ENCODE results near the gene CCT2. TPM values are rescaled to one million over a fixed set of nuclear protein-coding genes. Genes with fewer than 3 reads are reported as not detected.
A peak's percentile ranks its signal among the peaks of the same experiment; 100 is the strongest.

CCT2 gene
- total and polyA plus RNA-seq, 9 of the 15 experiments (the other 6 are each of a cell fraction or from before 2014, with no cell fraction given) = 341 to 738 (median 490) TPM

DNA sequence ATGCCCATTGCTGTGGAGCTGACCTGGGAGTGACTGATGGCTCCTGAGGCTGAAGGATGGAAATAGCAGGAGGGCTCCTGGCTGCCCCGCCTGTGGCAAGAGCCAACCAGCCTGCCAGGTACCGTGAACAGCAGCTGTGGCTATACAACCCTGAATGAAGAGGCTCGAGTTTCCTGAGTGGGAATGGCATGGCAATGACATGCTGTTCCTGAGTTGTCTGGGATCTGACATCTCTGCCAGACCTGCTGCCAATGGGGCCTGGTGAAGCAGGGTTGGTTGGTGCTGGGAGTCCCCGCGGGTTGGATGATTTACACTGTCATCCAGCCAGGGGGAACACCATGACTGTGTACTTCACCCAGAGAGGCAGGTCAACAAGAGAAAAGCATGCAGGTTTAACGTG lies 57.3 kb downstream of the CCT2 start:
- Histone ChIP-seq H3K9ac (ENCODE audit: insufficient read depth in 1 of 2, low read depth in 2 of 2, low read length in 2 of 2) (0 out of 4 replicates have a peak overlapping the region, but pooled peaks of 1 of the 2 experiments have one; percentile 27), H2AFZ (ENCODE audit: low read depth, low read length) (peak overlapping the region; percentile 8; the same call in 1 of the 2 replicates), H4K20me1 (replicated peaks; ENCODE audit: control insufficient read depth, insufficient read depth, low read length) (no peaks in the 10 kb centered on the region), H3K27ac (ENCODE audit: extremely low read depth, low read depth, low read length) (no peak overlapping the region), H3K9me1 (ENCODE audit: control insufficient read depth, insufficient read depth, low read length) (no peaks in the 10 kb centered on the region), H3K36me3 (ENCODE audit: control insufficient read depth, insufficient read depth, low read length) (no peaks in the 10 kb centered on the region), H3K9me3 (replicated peaks; ENCODE audit: control insufficient read depth, insufficient read depth, low read depth, low read length) (no peaks in the 10 kb centered on the region), H3K4me2 (ENCODE audit: insufficient read depth, low read length) (no peak overlapping the region), H3K4me3 (no peak overlapping the region), H3K79me2 (ENCODE audit: control insufficient read depth, insufficient read depth, low read length) (no peaks in the 10 kb centered on the region), H3K4me1 (replicated peaks in 1 of 2; ENCODE audit: control insufficient read depth in 2 of 2, insufficient read depth in 2 of 2, low read length in 2 of 2) (peaks cover 0 to 4% of the 10 kb centered on the region in 2 experiments; a peak in 2 of 5 replicates), H3K27me3 (ENCODE audit: control insufficient read depth in 2 of 2, insufficient read depth in 2 of 2, low read length in 2 of 2) (no peaks in the 10 kb centered on the region)
- peak; percentile 32; the same call in 2 of the 3 replicates for ATAC-seq
- intact Hi-C loops (cut with micrococcal nuclease) (no loop called here), in situ Hi-C loops (cut with MboI) (no loop called here)
- no TSS peak for BruUV-seq (replicated peaks)
- TF ChIP-seq U2AF1 (optimal IDR thresholded peaks at IDR 0.05; ENCODE audit: low read depth, low read length) (no peak), AFF1 (IDR thresholded peaks at IDR 0.05; ENCODE audit: low read depth in 1 of 2, partially characterized antibody in 2 of 2) (no peak), CCAR2 (IDR thresholded peaks at IDR 0.05; ENCODE audit: low read depth, low read length) (no peak), ZNF197 (CRISPR knock-in tag; IDR thresholded peaks at IDR 0.05; ENCODE audit: low read depth) (no peak), PHF20 (IDR thresholded peaks at IDR 0.05; ENCODE audit: partially characterized antibody) (no peak), CXXC5 (CRISPR knock-in tag; IDR thresholded peaks at IDR 0.05) (no peak), PCBP1 (IDR thresholded peaks at IDR 0.05; ENCODE audit: low read depth, low read length, poor library complexity, severe bottlenecking) (no peak)
- TF ChIP-seq, protein P1, sequence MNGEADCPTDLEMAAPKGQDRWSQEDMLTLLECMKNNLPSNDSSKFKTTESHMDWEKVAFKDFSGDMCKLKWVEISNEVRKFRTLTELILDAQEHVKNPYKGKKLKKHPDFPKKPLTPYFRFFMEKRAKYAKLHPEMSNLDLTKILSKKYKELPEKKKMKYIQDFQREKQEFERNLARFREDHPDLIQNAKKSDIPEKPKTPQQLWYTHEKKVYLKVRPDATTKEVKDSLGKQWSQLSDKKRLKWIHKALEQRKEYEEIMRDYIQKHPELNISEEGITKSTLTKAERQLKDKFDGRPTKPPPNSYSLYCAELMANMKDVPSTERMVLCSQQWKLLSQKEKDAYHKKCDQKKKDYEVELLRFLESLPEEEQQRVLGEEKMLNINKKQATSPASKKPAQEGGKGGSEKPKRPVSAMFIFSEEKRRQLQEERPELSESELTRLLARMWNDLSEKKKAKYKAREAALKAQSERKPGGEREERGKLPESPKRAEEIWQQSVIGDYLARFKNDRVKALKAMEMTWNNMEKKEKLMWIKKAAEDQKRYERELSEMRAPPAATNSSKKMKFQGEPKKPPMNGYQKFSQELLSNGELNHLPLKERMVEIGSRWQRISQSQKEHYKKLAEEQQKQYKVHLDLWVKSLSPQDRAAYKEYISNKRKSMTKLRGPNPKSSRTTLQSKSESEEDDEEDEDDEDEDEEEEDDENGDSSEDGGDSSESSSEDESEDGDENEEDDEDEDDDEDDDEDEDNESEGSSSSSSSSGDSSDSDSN (IDR thresholded peaks at IDR 0.05; ENCODE audit: borderline replicate concordance in 1 of 2, low read depth in 2 of 2, low read length in 2 of 2) = no peak
- TF ChIP-seq, protein P2, sequence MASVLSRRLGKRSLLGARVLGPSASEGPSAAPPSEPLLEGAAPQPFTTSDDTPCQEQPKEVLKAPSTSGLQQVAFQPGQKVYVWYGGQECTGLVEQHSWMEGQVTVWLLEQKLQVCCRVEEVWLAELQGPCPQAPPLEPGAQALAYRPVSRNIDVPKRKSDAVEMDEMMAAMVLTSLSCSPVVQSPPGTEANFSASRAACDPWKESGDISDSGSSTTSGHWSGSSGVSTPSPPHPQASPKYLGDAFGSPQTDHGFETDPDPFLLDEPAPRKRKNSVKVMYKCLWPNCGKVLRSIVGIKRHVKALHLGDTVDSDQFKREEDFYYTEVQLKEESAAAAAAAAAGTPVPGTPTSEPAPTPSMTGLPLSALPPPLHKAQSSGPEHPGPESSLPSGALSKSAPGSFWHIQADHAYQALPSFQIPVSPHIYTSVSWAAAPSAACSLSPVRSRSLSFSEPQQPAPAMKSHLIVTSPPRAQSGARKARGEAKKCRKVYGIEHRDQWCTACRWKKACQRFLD (CRISPR knock-in tag; IDR thresholded peaks at IDR 0.05) = no peak
- WGBS (ENCODE audit: insufficient coverage, low coverage, missing lambda C conversion rate) = 26% methylated on average over 6 of the region's 6 CpGs
- no peak for FAIRE-seq
- CTCF ChIA-PET (ENCODE audit: low intra/inter-chr PET ratio) = no interaction called here
- POLR2A ChIA-PET = interaction anchor here (1.2 kb wide), 1 partner anchor 137 kb away, joined by 3 read pairs; no protein-coding TSS in a partner anchor
- no peak for DNase-seq (ENCODE audit: extremely low read depth in 1 of 4, low spot score in 3 of 4)
